ENCODE measurements around the gene PLA2G4D. TPM values are rescaled to one million over a fixed set of nuclear protein-coding genes. Genes with fewer than 3 reads are reported as not detected.

PLA2G4D gene
- total RNA-seq, 1 experiment from 2014 or later = not detected

Other genes starting within 250 kb of the PLA2G4D start
- gene SPTBN5, start 200.5 kb downstream of the PLA2G4D start, total RNA-seq (2021; ENCODE audit: unreplicated experiment) = 2.1 TPM
- gene EHD4, start 122.0 kb downstream of the PLA2G4D start, total RNA-seq (2021; ENCODE audit: unreplicated experiment) = 43.2 TPM
- gene PLA2G4E, start 73.5 kb downstream of the PLA2G4D start, total RNA-seq (2021; ENCODE audit: unreplicated experiment) = not detected
- not detected for gene PLA2G4F, start 62.1 kb upstream of the PLA2G4D start, total RNA-seq (2021; ENCODE audit: unreplicated experiment)
- 55.2 TPM for gene VPS39, start 113.7 kb upstream of the PLA2G4D start, total RNA-seq (2021; ENCODE audit: unreplicated experiment)
- gene GANC, start 178.6 kb upstream of the PLA2G4D start, total RNA-seq (2021; ENCODE audit: unreplicated experiment) = 21.1 TPM
- gene TMEM87A, start 178.9 kb upstream of the PLA2G4D start, total RNA-seq (2021; ENCODE audit: unreplicated experiment) = 49.6 TPM